Kidney (tissue), 14 donors: ENCODE results near the gene ASPHD1. TPM values are rescaled to one million over a fixed set of nuclear protein-coding genes. Genes with fewer than 3 reads are reported as not detected.

ENCODE experiments used
- DNase-seq, 5 donors: peaks; one replicate each; pipeline ENCODE4 v3.0.0-alpha.2; 2013 to 2020
- FAIRE-seq: peaks from 2 replicates; lab custom pipeline; 2012; peaks lifted over from hg19 to GRCh38; lab: Jason Lieb, UNC
- H3K27ac ChIP-seq, 2 donors: one replicate each; pipeline ENCODE4 v1.7.0; 2013; ENCODE audit warnings: low read depth in 2 of 2, low read length in 2 of 2, inconsistent platforms in 1 of 2
- H3K27me3 ChIP-seq: one replicate; pipeline ENCODE4 v1.7.1; 2013; ENCODE audit warnings: low read length, inconsistent platforms; ENCODE audit not compliant: control insufficient read depth, insufficient read depth
- H3K36me3 ChIP-seq, 3 donors: one replicate each; pipeline versions ENCODE4 v1.7.0 to v1.7.1; 2013; ENCODE audit warnings: low read length in 3 of 3, control low read depth in 1 of 3, inconsistent platforms in 1 of 3; ENCODE audit not compliant: insufficient read depth in 3 of 3, control insufficient read depth in 2 of 3
- H3K4me1 ChIP-seq, 3 donors: one replicate each; pipeline versions ENCODE4 v1.7.0 to v1.7.1; 2013; ENCODE audit warnings: low read length in 3 of 3, inconsistent platforms in 1 of 3, low read depth in 1 of 3; ENCODE audit not compliant: control insufficient read depth in 2 of 3, insufficient read depth in 2 of 3
- H3K4me3 ChIP-seq, 3 donors: one replicate each; pipeline versions ENCODE4 v1.7.0 to v1.8.1; 2013; ENCODE audit warnings: low read length in 3 of 3, control low read depth in 1 of 3, inconsistent platforms in 1 of 3
- H3K9ac ChIP-seq, 3 donors: one replicate each; pipeline versions ENCODE4 v1.7.0 to v1.7.1; 2013; ENCODE audit warnings: low read length in 3 of 3, control low read depth in 1 of 3, inconsistent platforms in 1 of 3
- H3K9me3 ChIP-seq, 3 donors: one replicate each; pipeline versions ENCODE4 v1.7.0 to v1.7.1; 2013; ENCODE audit warnings: low read length in 3 of 3, control low read depth in 1 of 3, inconsistent platforms in 1 of 3; ENCODE audit not compliant: control insufficient read depth in 2 of 3, insufficient read depth in 1 of 3
- intact Hi-C: fragments of 100-400 bp; cut with DNase I; formaldehyde crosslinking; loops from one replicate; pipeline ENCODE4 v1.11.1; 2022
- polyA plus RNA-seq: library from polyadenylated mRNA; stranded (reverse); fragments of 350-450 nt; fragmentation: Illumina TruSeq; extraction: RNeasy Lipid Tissue Mini Kit (QIAGEN cat#74804); gene quantifications from one replicate; pipeline ENCODE4 v1.2.3, GENCODE V29; 2014; ENCODE audit warnings: low read depth, low replicate concordance; ENCODE audit not compliant: insufficient read depth
- total RNA-seq: library from RNA; stranded (reverse); fragmentation: NEBNext Ultra II Directional; extraction: Animal tissue kit (Norgen Biotek cat#: 25700); gene quantifications from one replicate; pipeline ENCODE4 v1.2.1, GENCODE V29; 2021
- TF ChIP-seq, protein P1 (sequence below): IDR thresholded peaks from 3 replicates; pipeline ENCODE4 v1.5.1; 2012; ENCODE audit warnings: mild to moderate bottlenecking, moderate library complexity, borderline replicate concordance; ENCODE audit not compliant: insufficient read depth; ENCODE audit errors: extremely low read depth
- donor health status: control.
- donor health status: control.
- donor health status: control.
- donor health status: control.
- donor health status: control.
- donor health status: DM: yes; HTN: yes; CAD: no.
- donor health status: Normal renal cell carcinoma (clear cell type).

Gene ASPHD1
- total and polyA plus RNA-seq, 2 donors from 2014 or later, result 6.1 to 8.9 TPM

DNA sequence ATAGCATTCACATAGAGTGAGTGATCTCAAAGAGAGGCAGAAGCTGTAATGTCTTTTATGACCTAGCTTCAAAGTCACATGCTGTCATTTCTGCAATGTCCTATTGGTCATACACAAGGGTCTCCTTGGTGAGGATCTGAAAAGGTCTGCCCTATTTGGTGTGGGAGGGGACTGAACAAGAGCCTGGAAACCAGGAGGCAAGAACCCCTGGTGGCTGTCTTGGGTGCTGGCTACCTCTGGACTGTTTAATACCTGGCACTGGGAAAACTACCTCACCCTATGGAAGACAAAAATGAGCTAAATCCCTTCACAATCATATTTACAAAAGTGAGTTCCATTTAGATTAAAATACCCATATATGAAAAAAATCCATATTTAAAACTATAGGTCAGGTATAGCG, 16.7 kb downstream of the ASPHD1 start:
- no peaks in the 10 kb centered on the region for H3K27me3 ChIP-seq
- TF ChIP-seq, protein P1, sequence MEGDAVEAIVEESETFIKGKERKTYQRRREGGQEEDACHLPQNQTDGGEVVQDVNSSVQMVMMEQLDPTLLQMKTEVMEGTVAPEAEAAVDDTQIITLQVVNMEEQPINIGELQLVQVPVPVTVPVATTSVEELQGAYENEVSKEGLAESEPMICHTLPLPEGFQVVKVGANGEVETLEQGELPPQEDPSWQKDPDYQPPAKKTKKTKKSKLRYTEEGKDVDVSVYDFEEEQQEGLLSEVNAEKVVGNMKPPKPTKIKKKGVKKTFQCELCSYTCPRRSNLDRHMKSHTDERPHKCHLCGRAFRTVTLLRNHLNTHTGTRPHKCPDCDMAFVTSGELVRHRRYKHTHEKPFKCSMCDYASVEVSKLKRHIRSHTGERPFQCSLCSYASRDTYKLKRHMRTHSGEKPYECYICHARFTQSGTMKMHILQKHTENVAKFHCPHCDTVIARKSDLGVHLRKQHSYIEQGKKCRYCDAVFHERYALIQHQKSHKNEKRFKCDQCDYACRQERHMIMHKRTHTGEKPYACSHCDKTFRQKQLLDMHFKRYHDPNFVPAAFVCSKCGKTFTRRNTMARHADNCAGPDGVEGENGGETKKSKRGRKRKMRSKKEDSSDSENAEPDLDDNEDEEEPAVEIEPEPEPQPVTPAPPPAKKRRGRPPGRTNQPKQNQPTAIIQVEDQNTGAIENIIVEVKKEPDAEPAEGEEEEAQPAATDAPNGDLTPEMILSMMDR, result no peak
- peaks cover 0 to 13% (median 8%) of the 10 kb centered on the region in 3 donors for H3K36me3 ChIP-seq
- no peak for DNase-seq
- H3K4me1 ChIP-seq, result no peaks in the 10 kb centered on the region
- no peaks in the 10 kb centered on the region for H3K9me3 ChIP-seq
- intact Hi-C loops, result no loop called here
- no peak overlapping the region for H3K4me3 ChIP-seq
- no peak overlapping the region for H3K9ac ChIP-seq
- no peak for FAIRE-seq
- H3K27ac ChIP-seq, result no peak overlapping the region

DNA sequence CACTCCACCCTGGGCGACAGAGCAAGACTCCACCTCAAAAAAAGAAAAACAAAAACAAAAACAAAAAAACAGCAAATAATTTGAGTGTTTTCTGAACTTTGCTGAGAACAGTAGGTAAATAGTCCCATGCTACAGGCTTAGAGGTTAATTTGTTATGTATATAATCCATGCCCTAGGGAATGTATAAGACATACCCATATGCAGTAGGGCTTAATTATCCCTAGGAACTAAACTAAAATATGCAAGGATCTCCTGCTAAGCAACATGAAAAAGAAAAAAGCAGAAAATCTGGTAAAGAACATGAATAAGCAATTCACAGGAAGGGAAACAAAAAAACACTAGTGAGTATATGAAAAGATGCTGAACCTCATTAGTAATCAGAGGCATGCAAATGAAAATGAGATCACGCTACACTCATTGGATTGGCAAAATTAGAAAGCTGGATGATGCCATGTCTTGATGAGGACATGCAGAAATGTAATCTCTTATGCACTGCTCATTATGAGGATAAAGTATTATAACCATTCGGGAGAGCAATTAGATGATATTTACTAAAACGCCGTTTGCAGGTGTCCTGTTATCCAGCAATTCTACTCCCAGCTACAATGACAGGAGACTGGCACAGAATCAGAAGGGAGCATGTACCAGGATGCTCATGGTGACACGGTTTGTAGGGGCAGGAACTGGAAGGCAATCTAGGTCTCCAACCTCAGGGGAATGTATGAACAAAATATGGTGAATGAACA, 20.2 kb downstream of the ASPHD1 start:
- no peak overlapping the region for H3K4me3 ChIP-seq
- no peak overlapping the region for H3K27ac ChIP-seq
- intact Hi-C loops, result no loop called here
- H3K4me1 ChIP-seq, result peaks cover 0 to 6% (median 0%) of the 10 kb centered on the region in 3 donors
- H3K9me3 ChIP-seq, result no peaks in the 10 kb centered on the region
- DNase-seq, result no peak
- no peaks in the 10 kb centered on the region for H3K27me3 ChIP-seq
- no peak overlapping the region for H3K9ac ChIP-seq
- TF ChIP-seq, protein P1, result no peak
- H3K36me3 ChIP-seq, result peaks cover 0 to 17% (median 8%) of the 10 kb centered on the region in 3 donors
- FAIRE-seq, result no peak

GRCh38 chr16:29921034-29921385, 20.7 kb downstream of the ASPHD1 start:
- no peak for DNase-seq
- TF ChIP-seq, protein P1, result no peak
- intact Hi-C loops, result no loop called here
- no peak for FAIRE-seq
- Histone ChIP-seq H3K36me3 (peaks cover 0 to 17% (median 8%) of the 10 kb centered on the region in 3 donors), H3K4me3 (no peak overlapping the region), H3K27me3 (no peaks in the 10 kb centered on the region), H3K4me1 (peaks cover 0 to 6% (median 0%) of the 10 kb centered on the region in 3 donors), H3K9ac (no peak overlapping the region), H3K9me3 (no peaks in the 10 kb centered on the region), H3K27ac (no peak overlapping the region)
